ENCODE data around the gene RNF223.

DNA sequence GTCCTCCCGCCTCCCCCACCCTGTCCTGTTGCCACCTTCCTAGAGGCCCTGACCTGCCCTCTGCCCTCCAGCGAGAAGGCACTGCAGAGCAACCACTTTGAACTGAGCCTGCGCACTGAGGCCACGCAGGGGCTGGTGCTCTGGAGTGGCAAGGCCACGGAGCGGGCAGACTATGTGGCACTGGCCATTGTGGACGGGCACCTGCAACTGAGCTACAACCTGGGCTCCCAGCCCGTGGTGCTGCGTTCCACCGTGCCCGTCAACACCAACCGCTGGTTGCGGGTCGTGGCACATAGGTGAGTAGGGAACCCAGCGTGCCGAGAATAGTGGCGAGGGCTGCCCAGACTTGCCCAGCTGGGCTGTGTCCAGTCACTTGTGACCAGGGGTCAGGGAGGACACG, 20.4 kb downstream of the RNF223 start:
- no peak for TF ChIP-seq BHLHE40 (IDR thresholded peaks at IDR 0.05; ENCODE audit: borderline replicate concordance)
- no peak for TF ChIP-seq FOXM1 (IDR thresholded peaks at IDR 0.05; ENCODE audit: borderline replicate concordance)
- no peak for TF ChIP-seq ELF4 (IDR thresholded peaks at IDR 0.05)
- TF ChIP-seq ARNT (IDR thresholded peaks at IDR 0.05), result no peak
- no peak for TF ChIP-seq TARDBP (IDR thresholded peaks at IDR 0.05)
- TF ChIP-seq NFRKB (IDR thresholded peaks at IDR 0.05), result no peak
- TF ChIP-seq SP1 (IDR thresholded peaks at IDR 0.05), result no peak
- no peak for TF ChIP-seq HDGF (IDR thresholded peaks at IDR 0.05; ENCODE audit: borderline replicate concordance)
- TF ChIP-seq, protein P1, sequence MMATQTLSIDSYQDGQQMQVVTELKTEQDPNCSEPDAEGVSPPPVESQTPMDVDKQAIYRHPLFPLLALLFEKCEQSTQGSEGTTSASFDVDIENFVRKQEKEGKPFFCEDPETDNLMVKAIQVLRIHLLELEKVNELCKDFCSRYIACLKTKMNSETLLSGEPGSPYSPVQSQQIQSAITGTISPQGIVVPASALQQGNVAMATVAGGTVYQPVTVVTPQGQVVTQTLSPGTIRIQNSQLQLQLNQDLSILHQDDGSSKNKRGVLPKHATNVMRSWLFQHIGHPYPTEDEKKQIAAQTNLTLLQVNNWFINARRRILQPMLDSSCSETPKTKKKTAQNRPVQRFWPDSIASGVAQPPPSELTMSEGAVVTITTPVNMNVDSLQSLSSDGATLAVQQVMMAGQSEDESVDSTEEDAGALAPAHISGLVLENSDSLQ (IDR thresholded peaks at IDR 0.05), result no peak
- no peak for TF ChIP-seq SUZ12 (IDR thresholded peaks at IDR 0.05)

All from HEK293T (cell line).